ENCODE results near the gene CCDC92. TPM values are rescaled to one million over a fixed set of nuclear protein-coding genes. Genes with fewer than 3 reads are reported as not detected.
A peak's percentile ranks its signal among the peaks of the same experiment; 100 is the strongest.
"Not testable (repeated sequence)": the region's sequence is repeated elsewhere in the genome, so short reads cannot be mapped to it uniquely, and the experiment has no call there.

The CCDC92 gene
- polyA plus RNA-seq, 1 donor: 50.4 TPM

DNA sequence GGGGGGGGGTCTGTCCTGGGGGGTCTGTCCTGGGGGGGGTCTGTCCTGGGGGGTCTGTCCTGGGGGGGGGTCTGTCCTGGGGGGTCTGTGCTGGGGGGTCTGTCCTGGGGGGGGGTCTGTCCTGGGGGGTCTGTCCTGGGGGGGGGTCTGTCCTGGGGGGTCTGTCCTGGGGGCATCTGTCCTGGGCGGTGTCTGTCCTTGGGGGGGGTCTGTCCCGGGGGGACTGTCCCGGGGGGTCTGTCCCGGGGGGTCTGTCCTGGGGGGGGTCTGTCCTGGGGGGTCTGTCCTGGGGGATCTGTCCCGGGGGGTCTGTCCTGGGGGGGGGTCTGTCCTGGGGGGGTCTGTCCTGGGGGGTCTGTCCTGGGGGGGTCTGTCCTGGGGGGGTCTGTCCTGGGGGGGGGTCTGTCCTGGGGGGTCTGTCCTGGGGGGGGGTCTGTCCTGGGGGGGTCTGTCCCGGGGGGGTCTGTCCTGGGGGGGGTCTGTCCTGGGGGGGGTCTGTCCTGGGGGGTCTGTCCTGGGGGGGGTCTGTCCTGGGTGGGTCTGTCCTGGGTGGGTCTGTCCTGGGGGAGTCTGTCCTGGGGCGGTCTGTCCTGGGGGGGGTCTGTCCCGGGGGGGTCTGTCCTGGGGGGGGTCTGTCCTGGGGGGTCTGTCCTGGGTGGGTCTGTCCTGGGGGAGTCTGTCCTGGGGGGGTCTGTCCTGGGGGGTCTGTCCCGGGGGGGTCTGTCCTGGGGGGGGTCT lies 60.8 kb downstream of the CCDC92 start:
- DNase-seq: not testable (repeated sequence)

- DNase-seq: no peak
Measured at GRCh38 chr12:123910761-123911193, 61.9 kb downstream of the CCDC92 start.

- DNase-seq: no peak
Measured at GRCh38 chr12:123910057-123910456, 62.6 kb downstream of the CCDC92 start.

DNA sequence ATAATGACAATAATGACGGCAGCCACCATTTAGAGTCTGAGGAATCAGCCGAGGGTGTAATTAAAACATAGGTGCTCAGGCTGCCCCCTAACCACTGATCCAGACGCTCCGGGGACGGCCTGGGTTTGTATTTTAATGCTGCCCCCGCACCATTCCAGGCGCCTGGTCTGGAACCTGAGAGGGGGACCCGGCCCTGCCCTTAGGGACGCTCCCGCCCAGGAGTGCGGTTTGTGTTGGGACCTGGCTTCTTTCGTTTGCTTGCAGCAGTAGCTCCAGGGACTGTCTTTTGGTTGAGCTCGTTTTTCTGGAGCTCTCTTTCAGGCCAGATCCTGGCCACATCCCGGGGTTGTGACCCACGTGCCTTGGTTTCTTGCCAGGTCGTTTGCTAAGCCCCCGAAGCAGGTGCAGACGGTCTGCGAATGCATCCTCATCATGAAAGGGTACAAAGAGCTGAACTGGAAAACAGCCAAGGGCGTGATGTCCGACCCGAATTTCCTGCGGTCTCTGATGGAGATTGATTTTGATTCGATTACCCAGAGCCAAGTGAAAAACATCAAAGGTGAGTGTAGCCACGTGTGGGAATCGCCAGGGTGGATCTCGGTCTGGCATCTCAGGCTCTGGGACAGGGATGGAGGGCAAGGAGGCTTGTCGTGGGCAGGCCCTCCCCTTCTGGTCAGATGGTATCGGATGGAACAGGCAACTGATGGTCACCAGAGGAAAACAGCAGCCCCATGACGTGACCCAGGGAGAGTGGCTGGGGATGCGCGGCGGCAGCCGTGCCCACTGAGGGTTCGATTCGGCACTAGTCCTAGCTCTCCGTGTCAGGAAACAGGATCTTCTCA lies 63.5 kb downstream of the CCDC92 start:
- no peak for DNase-seq

DNA sequence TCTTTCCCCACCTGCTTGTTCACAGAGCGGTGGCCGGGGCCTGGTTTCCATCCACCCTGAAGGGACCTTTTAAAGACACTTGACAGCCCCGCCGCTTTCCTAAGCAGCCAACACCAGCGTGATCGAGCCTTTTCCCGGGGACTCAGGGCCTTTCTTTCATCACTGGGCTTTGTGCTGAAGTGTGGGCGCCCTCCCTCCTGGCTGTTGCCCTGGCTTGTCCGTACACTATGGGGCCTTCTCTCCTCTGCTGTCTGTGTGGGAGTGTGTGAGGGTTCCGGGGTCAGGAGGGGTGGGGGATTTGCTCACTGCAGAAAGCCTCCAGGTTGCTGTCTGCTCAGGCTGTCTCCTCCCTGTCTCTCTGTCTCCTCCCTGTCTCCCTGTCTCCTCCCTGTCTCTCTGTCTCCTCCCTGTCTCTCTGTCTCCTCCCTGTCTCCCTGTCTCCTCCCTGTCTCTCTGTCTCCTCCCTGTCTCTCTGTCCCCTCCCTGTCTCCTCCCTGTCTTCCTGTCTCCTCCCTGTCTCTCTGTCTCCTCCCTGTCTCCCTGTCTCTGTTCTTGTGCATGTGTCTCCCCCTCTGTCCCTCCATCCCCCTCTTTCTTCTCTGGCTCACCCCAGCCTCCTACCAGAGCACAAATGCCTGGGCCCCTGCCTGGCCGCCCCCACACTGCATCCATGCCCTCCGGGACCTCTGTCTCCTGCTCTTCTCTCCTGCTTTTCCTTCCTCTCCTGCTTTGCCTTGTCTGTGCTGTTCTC lies 64.7 kb downstream of the CCDC92 start:
- DNase-seq: peak; percentile 48

DNA sequence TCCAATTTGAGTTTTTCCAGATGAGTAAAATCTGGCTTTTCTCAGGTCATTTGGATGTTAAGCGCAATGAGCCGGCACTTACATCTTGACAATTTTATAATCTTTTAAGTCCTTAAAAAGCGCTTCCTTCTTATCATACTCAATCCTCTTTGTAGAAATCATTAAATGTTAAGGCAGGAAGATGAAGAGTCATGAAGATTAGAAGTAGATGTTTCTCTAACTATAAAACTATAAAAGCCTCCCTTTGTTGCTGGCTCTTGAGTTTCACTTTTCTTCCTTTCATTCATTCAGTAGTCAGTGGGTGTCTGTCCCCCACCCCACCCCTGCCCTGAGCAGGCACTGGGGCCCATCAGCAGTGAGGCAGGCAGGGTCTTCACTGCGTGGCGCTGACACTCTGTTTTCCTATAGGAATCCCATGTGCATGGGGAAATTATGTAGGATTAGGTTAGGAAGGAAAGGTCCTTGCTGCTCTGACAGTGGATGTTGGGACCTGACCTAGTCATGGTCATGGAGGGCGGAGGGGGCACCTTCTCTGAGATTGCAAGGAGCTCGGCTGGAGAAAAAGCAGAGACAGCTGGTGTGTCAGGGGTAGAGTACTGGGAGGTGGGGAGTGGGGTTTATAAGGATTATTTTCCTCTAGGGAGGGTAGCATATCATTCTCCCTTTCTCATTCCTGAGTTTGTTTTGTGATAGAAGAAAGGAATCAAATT lies 65.8 kb downstream of the CCDC92 start:
- DNase-seq: no peak

DNA sequence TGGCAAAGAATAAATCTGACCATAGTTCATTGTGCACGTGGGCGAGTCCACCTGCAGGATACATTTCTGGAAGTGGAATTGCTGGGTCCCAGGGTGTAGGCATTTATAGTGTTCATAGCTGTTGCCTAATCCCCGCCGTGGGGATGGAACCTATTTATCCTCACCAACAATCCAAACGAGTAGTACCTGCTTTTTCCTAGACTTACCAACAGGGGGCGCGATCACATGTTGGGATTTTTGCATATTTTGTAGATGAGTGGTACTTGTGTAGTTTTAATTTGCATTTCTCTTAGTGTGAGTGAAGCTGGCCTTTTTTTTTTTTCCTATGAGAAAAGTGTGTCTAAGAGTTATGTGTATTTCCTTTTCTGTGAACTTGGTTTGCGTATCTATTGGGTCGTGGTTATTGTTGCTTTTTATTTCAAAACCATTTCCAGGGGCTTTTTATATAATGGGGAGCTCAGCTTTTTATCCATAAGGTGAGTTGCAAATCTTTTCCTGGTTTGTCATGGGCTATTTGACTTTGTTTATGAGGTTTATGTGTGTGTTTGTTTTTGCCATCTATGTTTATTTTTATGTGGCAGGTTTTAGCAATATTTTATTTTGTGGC lies 67.2 kb downstream of the CCDC92 start:
- DNase-seq: peak; percentile 39

DNA sequence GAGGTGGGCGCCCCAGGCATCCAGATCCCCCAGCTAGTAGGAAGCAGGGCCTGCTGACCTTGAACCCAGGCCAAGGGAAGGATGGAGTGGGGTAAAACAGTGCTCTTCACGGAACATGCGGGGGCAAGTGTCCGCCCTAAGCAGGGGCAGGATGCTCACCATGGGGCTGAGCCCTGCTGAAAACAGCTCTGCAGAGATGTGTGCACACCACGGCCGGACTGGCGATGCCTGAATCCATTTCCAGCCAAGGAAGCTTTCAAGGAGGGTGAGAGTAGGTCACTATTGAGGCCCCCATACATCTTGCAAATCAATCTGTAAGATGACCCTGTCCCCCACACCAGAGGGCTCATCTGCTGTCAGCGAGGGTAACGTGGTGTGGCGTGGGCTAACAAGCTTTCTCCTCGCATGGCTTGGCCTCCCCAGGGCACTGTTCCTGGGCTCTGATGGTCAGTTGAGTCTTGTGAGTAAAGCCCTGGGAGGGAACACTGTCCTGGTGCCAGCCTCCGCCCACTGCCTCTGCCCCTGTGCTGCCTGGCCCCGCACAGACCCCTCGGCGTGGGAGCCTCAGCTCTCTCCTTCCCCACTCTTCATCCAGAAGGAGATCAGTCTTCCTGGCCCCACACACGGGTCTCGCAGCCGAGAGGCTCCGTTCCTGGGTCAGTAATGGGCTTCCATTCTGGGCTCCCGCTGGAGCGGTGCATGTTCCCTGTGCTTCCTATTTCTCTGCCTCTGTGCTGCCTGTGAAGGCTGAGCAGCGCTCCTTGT lies 69.1 kb downstream of the CCDC92 start:
- no peak for DNase-seq

DNA sequence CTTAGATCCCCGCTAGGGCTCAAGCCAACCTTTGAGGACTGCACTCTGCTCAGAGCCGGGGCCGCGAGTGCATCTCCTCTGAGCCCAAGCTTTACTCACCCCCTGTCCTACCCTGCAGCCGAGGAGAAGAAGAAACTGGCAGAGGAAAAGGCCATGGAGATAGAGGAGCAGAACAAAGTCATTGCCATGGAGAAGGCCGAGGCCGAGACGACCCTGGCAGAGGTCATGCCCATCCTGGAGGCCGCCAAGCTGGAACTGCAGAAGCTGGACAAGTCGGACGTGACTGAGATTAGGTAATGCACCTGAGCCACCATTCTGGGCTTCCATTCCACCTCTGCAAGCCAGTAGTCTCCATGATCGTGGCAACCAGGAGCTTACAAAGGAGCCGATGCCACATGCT lies 69.8 kb downstream of the CCDC92 start:
- DNase-seq: no peak

DNA sequence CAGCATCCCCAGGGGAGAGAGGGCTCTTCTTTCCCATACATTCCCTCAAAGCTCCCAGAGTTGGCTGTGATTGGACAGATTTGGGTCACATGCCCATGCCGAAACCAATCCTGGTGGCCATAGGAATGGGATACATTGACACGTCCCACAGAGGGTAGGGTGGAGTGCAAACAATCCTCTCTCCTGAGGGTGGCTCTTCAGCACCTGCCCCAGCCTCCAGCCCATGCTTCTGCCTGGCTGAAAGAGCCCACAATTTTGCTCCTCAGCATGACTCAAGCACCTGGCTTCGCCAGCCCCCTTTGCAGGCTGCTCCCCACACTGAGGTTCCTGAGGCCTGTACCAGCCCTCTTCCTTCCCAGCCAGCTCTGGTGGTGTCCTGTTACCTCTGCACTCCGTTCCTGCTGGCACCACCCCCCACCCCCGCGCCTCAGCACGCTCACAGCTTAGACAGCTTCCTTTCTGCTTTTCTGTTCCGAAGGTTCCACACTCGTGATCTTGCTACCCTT lies 71.7 kb downstream of the CCDC92 start:
- DNase-seq: peak; percentile 46

- no peak for DNase-seq
Measured at GRCh38 chr12:123899368-123899767, 73.3 kb downstream of the CCDC92 start.

DNA sequence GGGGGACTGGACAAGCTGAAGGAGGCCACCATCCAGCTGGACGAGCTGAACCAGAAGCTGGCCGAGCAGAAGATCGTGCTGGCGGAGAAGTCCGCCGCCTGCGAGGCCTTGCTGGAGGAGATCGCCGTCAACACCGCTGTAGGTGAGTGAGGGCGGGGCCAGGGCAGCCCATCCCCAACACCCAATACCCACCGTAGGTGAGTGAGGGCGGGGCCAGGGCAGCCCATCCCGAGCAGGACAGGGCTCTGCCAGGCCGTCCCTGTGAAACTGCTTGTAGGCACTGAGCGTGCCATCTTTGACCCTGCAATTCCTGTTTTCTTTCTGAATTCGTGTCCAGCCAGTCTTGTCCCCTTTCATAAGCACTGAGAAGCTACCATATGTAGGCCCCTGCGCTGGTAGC lies 74.0 kb downstream of the CCDC92 start:
- DNase-seq: no peak

- no peak for DNase-seq
Measured at GRCh38 chr12:123897221-123897620, 75.4 kb downstream of the CCDC92 start.

DNA sequence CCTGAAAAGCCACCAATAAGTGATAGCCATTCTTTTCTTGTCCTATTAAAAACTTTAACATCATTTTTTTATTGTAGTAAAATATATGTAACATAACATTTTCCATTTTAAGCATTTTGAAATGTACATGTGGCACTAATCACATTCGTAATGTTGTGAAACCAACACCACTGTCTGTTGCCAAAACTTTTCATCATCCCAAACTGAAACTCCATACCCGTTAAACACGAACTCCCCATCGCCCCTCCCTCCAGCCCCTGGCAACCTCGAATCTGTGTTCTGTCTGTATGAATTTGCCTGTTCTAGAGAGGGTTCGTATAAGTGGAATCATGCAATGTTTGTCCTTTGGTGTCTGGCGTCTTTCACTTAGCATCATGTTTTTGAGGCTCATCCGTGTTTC lies 75.9 kb downstream of the CCDC92 start:
- DNase-seq: no peak

DNA sequence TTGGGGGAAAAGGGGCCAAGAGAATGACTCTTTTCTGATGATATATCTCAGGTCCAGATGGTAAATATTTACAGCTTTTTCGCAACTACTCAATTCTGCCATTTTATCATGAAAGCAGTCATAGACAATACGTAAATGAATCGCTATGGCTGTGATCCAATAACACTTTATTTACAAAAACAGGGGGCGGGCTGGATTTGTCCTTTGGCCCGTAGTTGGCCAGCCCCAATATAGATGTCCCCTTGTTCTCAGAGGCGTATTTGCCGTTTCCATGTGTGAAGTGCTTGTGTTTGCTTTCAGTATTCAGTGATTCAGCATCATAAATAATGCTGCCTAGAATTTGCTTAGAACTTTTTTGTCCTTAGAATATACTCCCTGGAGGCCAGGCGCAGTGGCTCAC lies 77.2 kb downstream of the CCDC92 start:
- DNase-seq: no peak

- no peak for DNase-seq
Measured at GRCh38 chr12:123894823-123895345, 77.7 kb downstream of the CCDC92 start.

DNA sequence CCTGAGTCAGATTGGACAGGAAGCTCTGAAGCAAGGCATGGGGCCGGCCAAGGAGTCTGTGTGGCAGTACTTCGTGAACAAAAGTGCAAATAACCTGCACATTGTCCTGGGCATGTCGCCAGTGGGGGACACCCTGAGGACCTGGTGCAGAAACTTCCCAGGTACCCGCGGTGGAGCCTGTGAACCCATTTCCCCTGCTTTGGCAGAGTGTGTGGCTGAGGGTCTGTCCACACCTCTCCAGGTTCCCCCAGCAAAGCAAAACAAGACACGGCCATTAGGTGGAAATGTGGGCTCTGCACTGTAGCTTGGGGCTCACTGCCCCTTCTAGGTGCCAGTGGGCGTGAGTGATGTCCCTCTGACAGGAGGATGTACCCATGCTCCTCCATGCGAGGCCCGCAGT lies 79.4 kb downstream of the CCDC92 start:
- DNase-seq: no peak

GRCh38 chr12:123892853-123893252 lies 79.8 kb downstream of the CCDC92 start:
- DNase-seq: no peak

DNA sequence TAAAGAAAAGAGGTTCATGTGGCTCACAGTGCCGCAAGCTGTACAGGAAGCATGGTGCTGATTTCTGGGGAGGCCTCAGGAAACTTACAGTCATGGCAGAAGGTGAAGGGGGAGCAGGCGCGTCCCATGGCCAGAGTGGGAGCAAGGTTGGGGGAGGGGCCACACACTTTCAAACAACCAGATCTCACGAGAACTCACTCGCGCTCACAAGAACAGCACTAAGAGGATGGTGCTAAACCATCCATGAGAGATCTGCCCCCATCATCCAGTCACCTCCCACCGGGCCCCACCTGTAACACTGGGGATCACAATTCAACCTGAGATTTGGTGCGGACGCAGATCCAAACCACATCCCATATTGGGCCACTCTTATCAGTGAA lies 80.5 kb downstream of the CCDC92 start:
- DNase-seq: no peak

- no peak for DNase-seq
Measured at GRCh38 chr12:123891516-123892179, 81.0 kb downstream of the CCDC92 start.
